ENCODE measurements around the gene EHF.

The EHF gene

DNA sequence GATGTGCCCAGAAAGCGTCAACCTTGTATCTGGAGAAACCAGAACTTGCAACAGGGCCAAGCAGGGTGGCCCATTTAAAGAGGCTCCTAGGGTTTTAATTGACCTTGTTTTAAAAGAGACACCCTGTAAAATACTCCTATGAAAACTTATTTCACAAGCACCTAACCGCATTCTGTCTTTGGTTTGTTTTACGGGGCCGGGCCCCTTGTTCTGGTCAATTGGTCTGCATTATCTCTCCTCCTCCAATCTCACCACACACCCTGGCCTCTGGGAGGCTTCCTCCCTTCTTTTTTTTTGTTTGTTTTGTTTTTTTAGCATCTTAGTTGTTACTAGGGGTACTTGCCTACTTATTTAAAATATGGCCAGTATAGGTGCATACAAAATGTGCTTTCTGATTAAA is 4.7 kb downstream of the EHF start:
- no peak for DNase-seq (ENCODE audit: low read depth)

DNA sequence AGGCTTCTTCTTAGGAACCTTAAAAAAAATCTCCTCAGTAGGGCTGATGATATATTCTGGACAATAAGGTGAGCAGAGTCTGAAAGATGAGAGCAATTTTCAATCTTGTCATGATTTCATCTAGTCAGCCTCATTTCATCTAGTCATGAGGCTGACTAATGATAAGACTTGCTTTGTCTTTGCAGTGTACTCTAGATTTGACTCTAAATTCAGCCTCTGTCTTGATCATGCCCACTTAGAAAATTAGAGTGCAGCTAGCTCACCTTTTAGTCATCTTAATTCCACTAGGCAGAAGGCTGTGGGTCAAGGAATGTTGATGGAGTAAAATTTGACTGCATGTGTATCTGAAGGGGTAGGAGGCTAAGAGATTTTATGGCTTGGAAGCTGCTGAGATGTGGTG is 5.5 kb downstream of the EHF start:
- peak; percentile 32 for DNase-seq (ENCODE audit: low read depth)

DNA sequence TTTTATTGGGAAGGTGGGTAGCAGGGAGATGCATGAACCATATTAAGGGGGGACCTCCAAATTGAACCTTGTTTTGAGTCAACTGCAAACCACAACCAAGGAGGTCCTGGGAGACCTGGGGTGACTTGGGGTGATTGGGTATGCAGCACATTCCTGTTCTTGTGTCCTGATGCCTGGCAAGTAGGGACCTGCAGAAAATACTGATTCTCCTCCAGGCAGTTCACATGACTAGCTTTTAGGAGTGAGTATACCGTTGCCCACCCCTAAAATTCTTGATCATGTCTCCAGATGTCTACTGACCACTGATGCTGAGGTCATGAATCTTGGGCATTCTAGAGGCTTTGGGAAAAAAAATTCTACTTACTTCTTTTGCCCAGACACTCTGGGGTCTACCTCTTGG is 6.3 kb downstream of the EHF start:
- no peak for DNase-seq (ENCODE audit: low read depth)

DNA sequence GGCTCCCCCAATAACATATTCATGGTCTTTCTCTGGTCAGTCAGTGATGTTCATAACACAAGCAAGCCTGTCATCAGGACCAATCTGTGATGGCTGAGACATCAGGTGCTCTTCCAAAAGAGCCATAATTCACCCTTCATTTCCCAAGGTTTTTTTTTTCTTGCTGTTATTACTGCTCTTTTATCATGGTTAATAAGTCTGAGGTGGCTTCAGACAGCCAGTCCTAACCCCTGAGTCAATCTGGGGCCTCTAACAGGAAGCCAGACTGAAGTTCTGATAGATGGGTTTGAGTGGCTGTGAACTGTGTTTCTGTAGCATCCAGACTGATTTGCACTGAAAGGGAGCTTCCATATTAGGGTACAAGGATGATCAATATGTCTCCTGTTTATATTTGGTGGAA is 8.8 kb downstream of the EHF start:
- DNase-seq (ENCODE audit: low read depth) = peak; percentile 31

DNA sequence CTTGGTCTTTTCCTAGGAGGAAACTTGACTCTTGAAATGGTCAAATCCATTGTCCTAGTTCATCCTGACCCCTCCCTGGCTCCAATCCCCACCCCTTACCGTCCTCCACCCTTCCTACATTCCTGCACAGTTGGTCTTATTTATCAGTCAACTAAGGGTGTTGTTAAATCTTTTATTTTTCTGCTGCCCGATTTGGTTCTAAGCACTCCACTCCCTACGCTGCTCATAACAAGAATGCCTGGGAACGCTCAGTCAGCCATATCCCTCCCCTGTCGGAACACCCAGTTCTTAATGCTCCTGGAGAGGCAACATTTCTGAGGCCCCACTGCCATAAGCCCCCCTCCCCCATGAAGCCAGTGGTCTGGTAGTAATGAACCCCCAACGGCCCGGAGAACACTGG is 9.7 kb downstream of the EHF start:
- DNase-seq (ENCODE audit: low read depth) = no peak

DNA sequence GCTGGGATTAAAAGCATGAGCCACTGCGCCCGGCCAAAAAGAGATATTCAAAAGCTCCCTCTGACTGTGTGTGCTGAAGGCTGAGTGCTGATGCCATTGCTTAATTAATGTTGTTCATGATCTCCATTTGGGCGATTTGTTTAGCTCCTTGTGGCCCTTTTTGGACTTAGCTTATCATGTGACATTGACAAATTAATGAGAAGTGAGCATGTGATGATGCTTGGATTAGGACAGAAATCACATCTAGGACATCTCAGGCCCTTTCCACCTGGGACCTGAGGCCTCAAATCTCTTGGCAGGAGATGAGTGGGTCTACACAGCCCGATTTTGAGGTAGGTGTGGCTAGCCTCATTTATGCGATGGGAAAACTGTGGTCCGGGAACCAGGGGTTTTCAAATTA is 10.4 kb downstream of the EHF start:
- DNase-seq (ENCODE audit: low read depth) = no peak

DNA sequence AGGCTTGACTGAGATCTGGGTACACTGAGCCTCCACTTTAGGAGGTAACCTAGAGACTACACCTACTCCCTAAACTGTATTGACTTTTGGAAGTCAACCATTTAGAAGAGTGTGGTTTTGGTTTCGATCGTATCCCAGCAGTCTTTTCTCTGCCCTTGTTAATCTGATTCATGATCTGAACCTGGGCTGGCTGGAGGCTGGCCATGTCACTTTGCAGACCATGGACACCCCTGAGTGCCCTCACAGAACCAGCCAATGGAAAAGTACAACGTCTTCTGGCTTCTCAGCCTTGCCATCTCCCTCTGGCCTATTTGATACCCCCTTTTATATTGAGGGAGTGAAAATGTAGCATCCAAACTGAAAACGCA is 10.8 kb downstream of the EHF start:
- no peak for DNase-seq (ENCODE audit: low read depth)

DNA sequence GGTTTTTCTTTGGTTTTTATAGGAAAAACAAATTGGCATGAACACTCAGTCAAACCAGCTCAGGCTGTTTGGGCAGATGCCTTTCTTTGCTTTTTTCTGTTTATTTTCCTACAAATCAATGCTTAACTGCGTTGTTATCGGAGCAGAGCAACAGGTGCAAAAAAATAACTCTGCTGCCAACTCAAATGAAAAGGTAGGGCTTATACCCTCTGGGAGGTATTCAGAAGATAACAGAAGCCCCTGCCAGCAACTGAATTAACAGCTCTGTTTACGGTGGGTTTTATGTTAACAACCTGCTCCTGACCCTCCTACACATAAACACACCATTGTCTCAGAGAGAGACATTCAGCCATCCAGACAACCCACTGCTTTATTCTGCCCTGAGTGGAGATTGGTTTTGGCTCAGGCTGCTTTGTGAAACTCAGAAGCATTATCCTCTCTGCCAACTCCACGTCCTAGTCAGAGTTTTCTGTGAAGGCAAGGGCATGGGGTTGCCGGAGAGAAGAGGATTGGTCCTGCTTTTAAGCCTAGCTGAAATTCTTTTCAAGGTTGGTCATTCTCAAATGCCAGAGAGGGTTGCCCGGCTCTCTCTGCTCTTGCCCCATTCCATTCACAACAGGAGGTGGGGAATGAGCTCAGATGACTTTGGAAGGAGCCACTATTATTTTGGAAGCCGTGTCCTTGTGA is 11.4 kb downstream of the EHF start:
- DNase-seq (ENCODE audit: low read depth) = no peak

DNA sequence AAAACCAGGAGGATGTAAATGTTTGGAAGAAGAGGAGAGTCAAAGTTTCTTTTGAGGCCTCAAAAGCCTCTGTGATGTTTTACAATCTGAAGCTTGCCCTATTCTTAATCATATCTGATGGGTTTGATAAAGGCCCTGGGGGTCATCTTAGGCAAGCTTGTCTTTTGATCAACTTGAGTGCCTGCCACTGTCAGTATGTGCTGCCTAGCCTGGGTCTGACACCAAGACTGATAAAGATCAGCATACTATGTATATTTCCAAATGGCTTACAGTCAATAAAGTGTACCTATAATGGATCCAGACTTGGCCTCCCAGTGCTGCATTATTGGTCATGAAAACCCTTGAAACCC is 12.7 kb downstream of the EHF start:
- no peak for DNase-seq (ENCODE audit: low read depth)

DNA sequence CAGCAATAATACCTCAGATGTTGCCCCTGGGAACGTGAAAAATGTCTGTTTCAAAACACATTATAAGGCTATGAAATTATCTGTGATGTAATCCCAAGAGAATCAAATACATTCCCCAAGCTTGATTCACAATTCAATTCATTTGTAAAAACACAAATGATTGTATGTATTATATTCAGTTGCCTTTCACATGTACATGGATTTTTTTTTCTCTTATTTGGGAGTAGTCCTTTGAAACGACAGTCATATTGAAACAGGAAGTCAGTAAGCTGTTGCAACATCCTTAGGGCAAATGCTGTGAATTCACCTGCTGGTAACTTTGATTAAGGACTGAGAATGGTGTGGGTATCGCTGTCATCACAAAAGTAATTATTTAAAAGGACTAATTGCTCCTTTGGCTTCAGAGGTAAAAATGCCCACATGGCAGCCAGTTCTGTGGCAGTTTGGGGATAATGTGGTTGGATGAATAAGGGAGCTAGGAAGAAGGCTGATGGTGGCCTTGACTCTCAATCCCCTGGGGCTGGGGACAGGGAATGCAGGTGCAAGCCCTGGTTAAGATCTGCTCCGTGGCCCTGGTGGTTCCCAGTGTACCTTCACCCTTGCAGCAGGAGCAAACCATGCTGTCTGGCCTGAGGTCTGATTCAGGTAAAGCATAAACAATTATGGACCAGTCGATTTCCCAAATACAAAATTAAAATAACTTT is 13.2 kb downstream of the EHF start:
- DNase-seq (ENCODE audit: low read depth) = peak; percentile 53

DNA sequence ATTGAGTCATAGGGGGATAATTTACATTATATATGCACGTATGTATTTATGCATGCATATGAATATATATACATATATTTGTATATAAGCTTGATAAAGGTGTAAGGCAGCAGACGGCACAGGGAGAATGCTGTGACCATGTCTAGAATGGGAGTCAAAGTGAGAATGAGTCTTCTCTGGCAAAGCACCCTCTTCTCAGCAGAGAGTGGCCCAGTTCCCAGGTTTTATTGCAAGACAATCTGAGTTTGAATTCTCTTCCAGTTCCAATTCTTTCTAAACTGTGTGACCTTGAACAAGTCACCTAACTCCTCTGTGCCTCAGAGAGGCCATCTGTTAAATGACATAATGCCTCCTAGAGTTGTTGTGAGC is 13.8 kb downstream of the EHF start:
- DNase-seq (ENCODE audit: low read depth) = no peak

DNA sequence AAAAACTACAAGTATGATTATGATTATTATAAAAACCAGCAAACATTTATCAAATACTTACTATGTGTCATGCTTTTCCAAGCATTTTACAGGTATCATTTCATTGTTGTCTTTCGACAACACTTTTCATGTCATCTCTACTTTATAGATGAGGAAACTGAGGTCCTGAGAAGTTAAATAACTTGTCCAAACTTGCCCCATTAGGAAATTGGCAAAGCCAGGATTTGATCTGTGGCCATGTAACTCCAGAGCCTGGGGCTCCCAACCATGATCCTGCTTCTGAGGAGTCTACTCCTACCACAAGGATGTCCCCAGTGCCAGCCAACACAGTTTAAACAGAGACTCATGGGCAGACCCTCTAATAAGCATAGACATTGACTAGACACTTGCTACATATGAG is 15.2 kb downstream of the EHF start:
- no peak for DNase-seq (ENCODE audit: low read depth)

DNA sequence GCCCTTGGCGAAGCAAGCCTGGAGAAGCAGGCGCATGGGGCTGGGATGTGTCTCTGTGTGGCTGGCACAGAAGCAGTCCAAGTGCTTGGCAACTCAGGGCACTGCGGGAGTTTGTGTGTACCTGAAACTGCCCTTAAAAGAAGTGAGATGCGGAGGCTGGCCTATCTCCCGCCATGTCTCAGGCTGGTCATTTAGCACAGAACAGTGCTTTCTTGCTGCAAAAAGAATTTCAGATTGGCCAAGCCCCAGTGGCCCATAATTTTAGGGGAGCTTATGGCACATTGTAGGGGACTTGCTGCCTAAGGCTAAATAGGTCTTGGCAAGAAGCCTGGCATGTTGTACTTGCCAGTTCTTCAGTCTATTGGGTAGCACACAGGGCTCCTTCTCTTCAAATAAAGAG is 16.4 kb downstream of the EHF start:
- no peak for DNase-seq (ENCODE audit: low read depth)

DNA sequence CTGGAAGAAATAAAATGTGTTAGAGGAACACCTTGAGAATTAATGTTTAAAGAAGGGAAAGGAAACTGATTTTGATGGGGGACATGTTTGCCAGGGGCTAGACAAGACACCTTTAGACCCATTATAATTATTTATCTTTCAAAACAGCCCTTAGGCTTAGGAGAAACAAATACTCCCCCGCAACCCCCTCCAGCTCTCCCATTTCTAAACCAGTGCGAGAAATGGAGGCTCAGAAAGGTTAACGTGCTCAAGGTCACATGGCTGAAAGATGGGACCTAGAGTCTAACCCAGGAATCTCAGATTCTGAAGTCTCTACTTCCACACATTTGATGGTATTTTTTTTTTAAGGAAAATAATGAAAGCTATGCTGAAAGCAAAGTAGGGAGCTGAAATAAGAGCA is 18.0 kb downstream of the EHF start:
- DNase-seq (ENCODE audit: low read depth) = no peak

DNA sequence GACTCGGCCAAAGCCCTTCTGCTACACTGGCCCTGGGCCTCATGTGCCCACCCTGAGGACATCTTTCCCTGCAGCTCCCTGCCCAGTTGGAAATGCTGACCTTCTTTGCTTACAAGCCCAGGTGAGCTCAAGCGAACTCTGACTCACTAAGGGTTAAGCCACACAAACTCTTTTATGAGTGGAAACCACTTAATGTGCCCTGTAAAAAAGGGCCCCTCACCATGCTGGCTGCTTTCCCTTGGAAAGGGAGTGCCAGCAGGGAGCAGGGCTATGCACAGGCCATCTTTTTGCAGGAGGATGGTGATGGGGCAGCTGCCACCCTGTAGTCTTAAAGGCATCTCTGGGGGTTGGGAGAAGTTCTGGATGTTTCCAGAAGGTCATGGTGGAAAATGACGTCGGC is 18.7 kb downstream of the EHF start:
- DNase-seq (ENCODE audit: low read depth) = no peak

DNA sequence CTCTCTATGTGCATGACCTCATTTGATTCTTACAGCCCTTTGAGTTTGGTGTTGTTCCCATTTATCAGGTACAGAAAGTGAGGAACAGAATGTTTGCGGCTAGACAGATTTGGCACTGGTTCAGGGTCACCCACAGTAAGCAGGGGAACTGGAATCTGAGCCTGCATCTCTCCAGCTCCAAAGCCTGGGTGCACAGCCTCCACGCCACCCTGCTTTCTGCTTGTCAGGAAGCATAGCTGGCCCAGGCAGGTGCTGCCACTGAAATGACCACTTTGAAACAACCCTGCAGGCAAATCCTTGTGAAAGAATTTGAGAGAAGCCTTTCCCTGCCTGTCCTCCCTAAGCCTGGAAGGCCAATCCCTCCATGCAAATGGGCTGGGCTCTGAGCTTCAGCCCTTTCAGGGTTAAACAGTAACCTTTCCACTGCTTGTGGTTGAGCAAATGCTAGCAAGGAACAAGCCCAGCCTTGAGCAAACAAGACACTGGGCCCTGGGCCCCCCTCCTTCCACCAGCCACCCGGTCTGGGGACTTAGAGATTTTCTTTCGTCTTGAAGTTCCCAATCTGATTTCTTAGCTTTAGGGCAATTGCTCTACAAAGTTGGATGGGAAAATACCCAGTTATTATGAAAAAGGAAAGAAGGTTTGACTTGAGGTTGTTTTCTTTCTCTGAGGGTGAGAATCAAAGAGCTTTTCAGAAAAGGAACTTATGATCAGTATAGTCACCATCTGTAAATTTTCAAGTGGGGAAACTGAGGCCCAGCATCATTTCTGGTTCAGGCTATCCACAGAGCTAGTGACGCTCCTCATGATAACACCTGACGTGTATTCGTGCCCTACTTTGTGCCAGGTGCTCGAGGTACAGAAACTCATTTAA is 19.4 kb downstream of the EHF start:
- DNase-seq (ENCODE audit: low read depth) = no peak

DNA sequence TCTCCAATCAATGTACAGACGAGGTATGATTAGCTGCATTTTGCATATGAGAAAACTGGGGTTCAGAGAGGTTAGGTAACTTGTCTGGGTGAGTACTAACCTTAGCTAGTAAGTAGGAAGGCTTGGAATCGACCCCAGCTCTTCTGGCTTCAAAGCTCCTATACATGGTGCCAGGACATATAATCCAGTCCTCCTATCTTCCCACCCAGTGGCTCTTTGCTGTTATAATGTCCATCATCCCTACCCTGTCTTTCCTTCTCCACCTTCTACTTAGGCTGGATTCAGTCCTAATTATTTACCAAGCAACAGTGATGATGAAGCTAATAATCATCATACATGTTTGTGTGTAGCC is 20.0 kb downstream of the EHF start:
- DNase-seq (ENCODE audit: low read depth) = no peak

DNA sequence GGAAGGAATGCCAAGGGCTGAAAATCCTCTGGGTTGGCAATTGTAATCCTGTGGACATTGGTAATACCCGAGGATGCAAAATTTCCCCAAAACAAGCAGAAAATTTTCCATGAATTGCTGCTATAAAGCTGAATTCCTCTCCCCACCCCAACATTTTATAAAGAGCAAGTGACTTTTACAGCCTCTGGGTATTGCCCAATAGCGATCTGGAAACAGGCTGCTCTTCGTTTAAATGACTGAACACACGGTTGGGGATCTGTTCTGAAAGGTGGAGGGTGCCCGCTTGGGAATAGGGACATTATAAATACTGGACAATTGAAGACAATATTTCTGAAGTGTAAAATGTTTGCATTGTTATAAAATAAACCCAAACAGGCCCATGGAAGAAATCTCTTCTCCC is 20.6 kb downstream of the EHF start:
- DNase-seq (ENCODE audit: low read depth) = no peak

DNA sequence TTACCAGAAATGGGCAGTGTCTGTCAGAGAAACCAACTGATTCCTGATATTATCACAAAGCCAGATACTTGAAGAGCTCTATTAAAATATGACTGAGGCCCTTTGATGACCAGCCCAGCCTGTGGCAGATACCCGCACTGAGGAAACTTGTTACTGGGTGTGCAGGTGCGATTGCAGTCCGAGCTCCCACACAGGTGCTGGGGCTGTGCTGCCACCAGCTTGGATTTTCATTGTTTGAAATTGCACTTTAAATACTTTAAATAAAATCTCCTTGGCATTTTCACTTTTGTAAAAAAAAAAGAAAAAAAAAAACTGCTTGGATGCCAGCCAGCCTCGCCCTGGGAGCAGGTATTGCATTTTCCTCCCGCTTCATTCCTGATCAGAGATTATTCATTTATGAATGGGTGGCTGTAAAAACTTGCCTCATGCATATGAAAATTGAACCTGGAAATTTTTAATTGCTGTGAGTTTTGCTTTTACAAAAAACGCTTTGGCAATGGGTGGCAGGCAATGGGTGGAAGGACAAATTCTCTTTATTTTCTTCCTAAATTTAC is 21.2 kb downstream of the EHF start:
- no peak for DNase-seq (ENCODE audit: low read depth)

DNA sequence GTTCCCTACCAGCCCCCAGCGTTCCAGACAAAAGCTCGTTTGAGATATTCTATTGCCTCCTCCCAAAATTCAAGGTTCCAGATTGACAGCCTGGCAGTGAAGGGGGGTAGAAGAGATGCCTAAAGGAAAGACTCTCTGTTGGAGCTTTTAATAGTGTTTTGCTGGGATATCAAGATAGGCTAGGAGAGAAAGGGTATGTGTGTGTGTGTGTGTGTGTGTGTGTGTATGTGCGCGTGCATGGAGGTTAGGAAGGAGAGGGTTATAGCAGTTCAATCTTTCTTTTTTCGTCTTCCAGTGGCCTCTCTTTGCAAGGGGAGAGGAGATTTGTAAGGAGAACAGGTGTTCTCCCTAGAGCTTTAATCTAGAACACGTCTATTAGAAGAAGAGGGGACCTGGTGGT is 22.0 kb downstream of the EHF start:
- no peak for DNase-seq (ENCODE audit: low read depth)

DNA sequence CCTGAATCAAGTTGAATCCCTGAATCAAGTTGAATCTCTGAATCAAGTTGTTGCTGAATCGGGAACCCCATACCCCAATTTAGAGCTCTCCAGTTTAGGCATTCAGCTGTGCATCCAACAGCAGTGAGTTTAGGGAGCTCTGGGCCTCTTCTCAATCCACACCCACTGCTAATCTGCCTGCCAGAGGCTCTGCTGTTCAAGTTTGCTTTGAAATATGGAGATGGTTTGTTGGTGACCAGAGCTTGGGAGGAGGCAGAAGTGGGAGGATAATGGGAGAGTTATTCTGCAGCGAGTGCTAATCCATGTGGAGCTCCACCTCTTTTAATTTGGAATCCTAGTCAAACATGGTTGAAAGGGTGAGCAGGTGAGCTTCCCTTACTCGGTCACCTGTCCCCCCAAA is 22.4 kb downstream of the EHF start:
- DNase-seq (ENCODE audit: low read depth) = no peak

DNA sequence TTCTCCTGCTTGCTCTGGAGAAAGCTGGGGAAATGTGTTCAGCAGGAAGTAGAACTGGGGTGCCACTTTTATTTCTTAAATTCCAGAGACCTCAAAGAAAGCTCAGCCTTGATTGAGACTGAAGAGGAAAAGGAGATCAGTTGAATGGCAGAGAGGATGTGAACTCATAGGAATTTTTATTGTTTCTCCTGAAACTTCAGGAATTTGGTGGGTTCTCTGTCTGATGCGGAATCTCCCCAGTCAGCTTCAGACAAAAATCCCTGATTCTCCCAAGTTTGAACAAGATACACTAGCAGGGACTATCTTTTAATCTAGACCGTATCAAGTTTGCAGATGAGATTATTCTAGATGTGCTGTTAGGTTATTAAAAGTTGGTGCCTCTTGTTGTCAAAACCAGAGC is 23.0 kb downstream of the EHF start:
- DNase-seq (ENCODE audit: low read depth) = peak; percentile 7
